ENCODE results near the gene ZNF440. TPM values are rescaled to one million over a fixed set of nuclear protein-coding genes. Genes with fewer than 3 reads are reported as not detected.
"Not testable (repeated sequence)": the region's sequence is repeated elsewhere in the genome, so short reads cannot be mapped to it uniquely, and the experiment has no call there.

The ZNF440 gene
- total RNA-seq, 2 donors from 2014 or later = 3.4 to 4.5 TPM

GRCh38 chr19:11856596-11857250 is 42.6 kb downstream of the ZNF440 start:
- Histone ChIP-seq H3K4me1 (no peaks in the 10 kb centered on the region), H3K36me3 (no peaks in the 10 kb centered on the region), H3K27me3 (no peaks in the 10 kb centered on the region), H3K4me3 (no peak overlapping the region), H3K27ac (no peak overlapping the region), H3K9me3 (no peaks in the 10 kb centered on the region)
- DNase-seq (ENCODE audit: low spot score) = no peak
- no peak for TF ChIP-seq CTCF (IDR thresholded peaks at IDR 0.05)

GRCh38 chr19:11860721-11861120 is 46.6 kb downstream of the ZNF440 start:
- no peaks in the 10 kb centered on the region for H3K4me1 ChIP-seq
- H3K27me3 ChIP-seq = no peaks in the 10 kb centered on the region
- no peaks in the 10 kb centered on the region for H3K9me3 ChIP-seq
- no peak overlapping the region for H3K27ac ChIP-seq
- H3K36me3 ChIP-seq = no peaks in the 10 kb centered on the region
- H3K4me3 ChIP-seq = no peak overlapping the region
- DNase-seq (ENCODE audit: low spot score) = no peak
- no peak for TF ChIP-seq CTCF (IDR thresholded peaks at IDR 0.05)

GRCh38 chr19:11861301-11861700 is 47.2 kb downstream of the ZNF440 start:
- no peaks in the 10 kb centered on the region for H3K4me1 ChIP-seq
- no peak for TF ChIP-seq CTCF (IDR thresholded peaks at IDR 0.05)
- DNase-seq (ENCODE audit: low spot score) = no peak
- H3K36me3 ChIP-seq = peaks cover 4% of the 10 kb centered on the region
- no peak overlapping the region for H3K4me3 ChIP-seq
- H3K27ac ChIP-seq = no peak overlapping the region
- no peaks in the 10 kb centered on the region for H3K27me3 ChIP-seq
- peaks cover 0 to 4% of the 10 kb centered on the region in 2 donors for H3K9me3 ChIP-seq

- not testable (repeated sequence) for H3K27ac ChIP-seq; H3K4me1 ChIP-seq; H3K4me3 ChIP-seq; DNase-seq (ENCODE audit: low spot score); H3K27me3 ChIP-seq
- Histone ChIP-seq H3K9me3 (peaks cover 8 to 50% of the 10 kb centered on the region in 2 donors), H3K36me3 (peaks cover 34% of the 10 kb centered on the region)
Measured at GRCh38 chr19:11867766-11868165, 53.7 kb downstream of the ZNF440 start.

- H3K36me3 ChIP-seq = peaks cover 34% of the 10 kb centered on the region
Measured at GRCh38 chr19:11868188-11868587, 54.1 kb downstream of the ZNF440 start.

GRCh38 chr19:11872624-11873023 is 58.6 kb downstream of the ZNF440 start:
- Histone ChIP-seq H3K27ac (no peak overlapping the region), H3K36me3 (peaks cover 16% of the 10 kb centered on the region), H3K9me3 (peaks cover 8 to 32% of the 10 kb centered on the region in 2 donors), H3K27me3 (no peaks in the 10 kb centered on the region), H3K4me1 (no peaks in the 10 kb centered on the region), H3K4me3 (no peak overlapping the region)
- TF ChIP-seq CTCF (IDR thresholded peaks at IDR 0.05) = no peak
- no peak for DNase-seq (ENCODE audit: low spot score)

More at GRCh38 chr19:11868188-11868587, 54.1 kb downstream of the ZNF440 start:
- Histone ChIP-seq H3K27ac (no peak overlapping the region), H3K4me1 (no peaks in the 10 kb centered on the region), H3K4me3 (no peak overlapping the region), H3K27me3 (no peaks in the 10 kb centered on the region), H3K9me3 (peaks cover 8 to 50% of the 10 kb centered on the region in 2 donors)
- no peak for TF ChIP-seq CTCF (IDR thresholded peaks at IDR 0.05)
- DNase-seq (ENCODE audit: low spot score) = no peak

Data from right atrium auricular region (tissue), 2 donors.